Ascending aorta (tissue), 2 donors: ENCODE measurements around the gene SLC4A3. TPM values are rescaled to one million over a fixed set of nuclear protein-coding genes. Genes with fewer than 3 reads are reported as not detected.

Experiments used
- DNase-seq, 2 donors: peaks; one replicate each; pipeline ENCODE4 v3.0.0-alpha.2; 2019; ENCODE audit warnings: low spot score in 2 of 2
- H3K27ac ChIP-seq, 2 donors: fragments of 200-600 bp; sonication (generic); one replicate each; pipeline ENCODE4 v1.5.1; 2016 to 2017; ENCODE audit warnings: mild to moderate bottlenecking in 1 of 2
- H3K27me3 ChIP-seq: fragments of 200-600 bp; sonication (generic); one replicate; pipeline ENCODE4 v1.5.1; 2017
- H3K36me3 ChIP-seq, 2 donors: fragments of 200-600 bp; sonication (generic); one replicate each; pipeline ENCODE4 v1.5.1; 2016
- H3K4me1 ChIP-seq, 2 donors: fragments of 200-600 bp; sonication (generic); one replicate each; pipeline ENCODE4 v1.5.1; 2016 to 2017; ENCODE audit warnings: mild to moderate bottlenecking in 1 of 2
- H3K4me3 ChIP-seq, 2 donors: fragments of 200-600 bp; sonication (generic); one replicate each; pipeline ENCODE4 v1.5.1; 2016 to 2017; ENCODE audit warnings: mild to moderate bottlenecking in 1 of 2
- H3K9me3 ChIP-seq, 2 donors: fragments of 200-600 bp; sonication (generic); one replicate each; pipeline ENCODE4 v1.5.1; 2016
- CTCF ChIP-seq, 3 experiments: fragments of 200-600 bp in 2 of 3; fragments of 450-650 bp in 1 of 3; sonication (generic) in 2 of 3; IDR thresholded peaks; one replicate each; pipeline ENCODE4 v1.5.1; 2016 to 2019; ENCODE audit warnings: antibody characterized with exemption in 3 of 3, mild to moderate bottlenecking in 1 of 3, moderate library complexity in 1 of 3
- intact Hi-C: fragments of 100-400 bp; cut with DNase I; formaldehyde crosslinking; loops from one replicate; pipeline ENCODE4 v1.15.1; 2023
- total RNA-seq: library from RNA; depleted of rRNA; stranded (reverse); fragments of >200 nt; gene quantifications from one replicate; pipeline ENCODE4 v1.1.0, GENCODE V29; 2016

SLC4A3 gene
- total RNA-seq, 1 donor from 2014 or later = 1.8 TPM

DNA sequence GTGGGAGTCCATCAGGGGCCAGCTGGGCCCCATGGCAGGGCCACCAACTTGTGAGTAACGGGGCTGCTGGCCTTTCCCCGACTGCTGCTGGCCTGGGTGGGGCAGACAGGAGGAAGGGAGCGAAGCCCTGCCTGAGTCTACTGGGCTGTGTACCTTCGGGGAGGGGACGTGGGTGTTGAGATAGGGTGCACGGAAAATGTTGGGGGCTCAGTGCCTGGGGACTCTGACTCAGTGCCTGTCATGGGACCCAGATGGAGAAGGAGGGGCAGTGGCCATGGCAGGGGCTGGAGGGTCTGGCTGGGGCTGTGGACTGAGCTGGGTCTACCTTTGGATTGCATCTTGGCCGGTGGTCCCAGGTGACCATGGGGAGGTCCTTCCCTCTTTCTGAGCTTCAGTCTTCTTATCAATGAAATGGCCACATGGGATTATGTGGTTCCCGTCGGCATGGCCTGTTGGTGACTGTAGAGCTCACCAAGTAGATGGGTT lies 4.0 kb downstream of the SLC4A3 start:
- no peaks in the 10 kb centered on the region for H3K9me3 ChIP-seq
- H3K36me3 ChIP-seq = no peaks in the 10 kb centered on the region
- no peak overlapping the region for H3K27ac ChIP-seq
- no peak for DNase-seq
- no peaks in the 10 kb centered on the region for H3K27me3 ChIP-seq
- intact Hi-C loops = no loop called here
- no peak for TF ChIP-seq CTCF (IDR thresholded peaks at IDR 0.05)
- no peak overlapping the region for H3K4me3 ChIP-seq
- H3K4me1 ChIP-seq = peaks cover 0 to 3% of the 10 kb centered on the region in 2 donors

DNA sequence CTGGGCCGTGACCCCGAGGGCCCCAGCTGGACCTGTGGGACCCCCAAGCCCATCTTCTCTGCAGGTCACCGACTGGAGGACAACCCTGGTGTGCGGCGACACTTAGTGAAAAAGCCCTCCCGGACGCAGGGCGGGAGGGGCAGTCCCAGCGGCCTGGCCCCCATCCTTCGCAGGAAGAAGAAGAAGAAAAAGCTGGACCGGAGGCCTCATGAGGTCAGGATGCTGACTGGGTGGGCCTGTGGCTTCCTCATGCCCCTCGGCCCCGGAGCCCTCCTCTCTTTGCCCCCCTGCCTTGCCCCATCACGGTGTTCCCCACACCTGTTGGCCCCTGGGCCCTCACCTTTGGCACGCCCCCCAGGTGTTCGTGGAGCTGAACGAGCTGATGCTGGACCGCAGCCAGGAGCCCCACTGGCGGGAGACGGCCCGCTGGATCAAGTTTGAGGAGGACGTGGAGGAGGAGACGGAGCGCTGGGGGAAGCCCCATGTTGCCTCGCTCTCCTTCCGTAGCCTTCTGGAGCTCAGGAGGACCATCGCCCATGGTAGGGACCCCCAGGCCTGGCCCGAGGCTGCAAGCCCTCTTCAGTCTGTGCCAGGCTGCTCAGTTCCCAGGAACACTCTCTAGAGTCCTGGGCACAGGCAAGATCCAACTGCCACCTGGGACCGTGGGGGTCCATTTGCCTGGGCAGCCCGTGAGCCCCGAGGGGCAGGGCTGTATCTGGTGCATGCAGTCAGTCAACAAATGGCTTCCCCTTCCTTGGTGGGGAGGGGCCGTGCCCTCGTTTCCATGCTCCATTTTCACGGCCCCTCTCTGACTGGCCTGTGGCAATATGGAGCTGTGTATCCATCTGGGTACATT lies 4.7 kb downstream of the SLC4A3 start:
- Histone ChIP-seq H3K4me1 (peaks cover 0 to 3% of the 10 kb centered on the region in 2 donors), H3K36me3 (no peaks in the 10 kb centered on the region), H3K9me3 (no peaks in the 10 kb centered on the region), H3K27ac (no peak overlapping the region), H3K4me3 (no peak overlapping the region), H3K27me3 (no peaks in the 10 kb centered on the region)
- intact Hi-C loops = no loop called here
- DNase-seq = peak in 1 of 2 donors; percentile 58
- no peak for TF ChIP-seq CTCF (IDR thresholded peaks at IDR 0.05)

- no peak for DNase-seq
- no peak for TF ChIP-seq CTCF (IDR thresholded peaks at IDR 0.05)
- Histone ChIP-seq H3K27ac (no peak overlapping the region), H3K4me3 (no peak overlapping the region), H3K36me3 (no peaks in the 10 kb centered on the region), H3K4me1 (peaks cover 0 to 3% of the 10 kb centered on the region in 2 donors), H3K27me3 (no peaks in the 10 kb centered on the region), H3K9me3 (no peaks in the 10 kb centered on the region)
- intact Hi-C loops = no loop called here
Measured at GRCh38 chr2:219632760-219633105, 5.3 kb downstream of the SLC4A3 start.

DNA sequence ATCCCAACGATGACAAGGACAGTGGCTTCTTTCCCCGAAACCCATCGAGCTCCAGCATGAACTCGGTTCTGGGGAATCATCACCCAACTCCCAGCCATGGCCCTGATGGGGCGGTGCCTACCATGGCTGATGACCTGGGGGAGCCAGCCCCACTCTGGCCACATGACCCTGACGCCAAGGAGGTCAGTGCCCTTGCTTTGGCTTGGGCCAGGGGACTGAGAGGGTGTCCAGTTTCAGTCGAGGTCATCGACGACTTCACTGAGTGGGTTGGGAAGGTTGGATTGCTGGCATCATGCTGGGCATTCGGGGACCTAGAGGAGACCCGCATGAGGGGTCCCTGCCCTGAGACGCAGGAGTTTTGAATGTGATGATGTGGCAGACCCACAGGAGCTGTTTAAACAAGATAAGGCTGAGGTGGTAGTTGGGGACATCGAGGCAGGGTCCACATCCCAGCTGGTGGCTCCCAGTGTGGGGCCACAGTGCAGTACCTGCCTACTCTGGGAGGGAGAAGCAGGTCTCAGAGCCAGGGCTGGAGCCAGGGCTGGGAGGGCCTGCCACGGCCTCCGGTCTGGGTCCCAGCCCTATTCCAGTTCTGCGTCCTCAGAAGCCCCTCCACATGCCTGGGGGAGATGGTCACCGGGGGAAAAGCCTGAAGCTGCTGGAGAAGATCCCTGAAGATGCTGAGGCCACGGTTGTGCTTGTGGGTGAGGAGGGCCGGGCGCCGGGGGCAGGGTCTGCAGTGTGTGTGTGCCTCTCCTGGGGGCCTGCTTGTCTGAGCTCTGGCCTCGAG lies 6.0 kb downstream of the SLC4A3 start:
- TF ChIP-seq CTCF (IDR thresholded peaks at IDR 0.05) = no peak
- intact Hi-C loops = no loop called here
- DNase-seq = no peak
- Histone ChIP-seq H3K9me3 (no peaks in the 10 kb centered on the region), H3K4me3 (no peak overlapping the region), H3K27me3 (no peaks in the 10 kb centered on the region), H3K36me3 (no peaks in the 10 kb centered on the region), H3K4me1 (no peaks in the 10 kb centered on the region), H3K27ac (no peak overlapping the region)

DNA sequence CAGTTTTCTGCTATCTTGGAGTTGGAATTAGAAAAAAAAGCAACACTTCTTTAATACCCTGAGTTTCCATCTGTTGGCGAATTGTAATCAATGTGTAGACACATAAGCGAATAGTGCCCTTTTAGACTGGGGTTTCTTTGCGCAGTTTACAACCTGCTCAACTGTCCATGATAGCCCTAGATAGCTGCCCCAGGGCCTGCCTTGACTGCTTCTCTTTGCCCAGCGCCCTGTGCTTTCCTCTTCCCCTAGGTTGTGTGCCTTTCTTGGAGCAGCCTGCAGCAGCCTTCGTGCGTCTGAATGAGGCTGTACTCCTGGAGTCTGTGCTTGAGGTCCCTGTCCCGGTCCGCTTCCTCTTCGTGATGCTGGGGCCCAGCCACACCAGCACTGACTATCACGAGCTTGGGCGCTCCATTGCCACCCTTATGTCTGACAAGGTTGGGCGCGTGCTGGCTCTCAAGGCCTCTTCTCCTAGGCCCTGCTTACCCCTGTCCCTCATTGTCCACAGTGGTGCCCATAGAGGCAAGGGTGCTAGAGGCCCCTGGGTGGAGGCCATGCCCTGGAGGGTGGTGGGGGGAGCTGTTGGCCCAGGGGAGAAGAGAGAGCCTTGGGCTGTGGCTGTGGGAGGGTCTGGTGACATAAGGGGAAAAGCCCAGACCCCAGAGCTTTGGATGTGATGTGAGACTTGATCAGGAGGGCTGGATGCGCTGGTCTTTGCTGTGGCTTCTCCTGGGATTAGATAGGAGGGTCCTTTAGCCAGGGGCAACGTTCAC lies 6.9 kb downstream of the SLC4A3 start:
- Histone ChIP-seq H3K36me3 (no peaks in the 10 kb centered on the region), H3K27ac (no peak overlapping the region), H3K27me3 (no peaks in the 10 kb centered on the region), H3K4me3 (no peak overlapping the region), H3K4me1 (no peaks in the 10 kb centered on the region), H3K9me3 (no peaks in the 10 kb centered on the region)
- intact Hi-C loops = no loop called here
- DNase-seq = no peak
- TF ChIP-seq CTCF (IDR thresholded peaks at IDR 0.05) = no peak
